T-helper 17 cell (primary cell): ENCODE measurements around the gene GNPTAB. TPM values are rescaled to one million over a fixed set of nuclear protein-coding genes. Genes with fewer than 3 reads are reported as not detected.

ENCODE experiments used
- ATAC-seq: fragments of 150-1000 bp; cut with Tn5 transposase; 2 replicates; pipeline ENCODE4 v1.10.0; 2021; ENCODE audit warnings: mild to moderate bottlenecking, moderate library complexity
- DNase-seq, 3 donors: peaks; one replicate each; pipeline versions ENCODE4 v3.0.0 to v3.0.0-alpha.2; 2020 to 2021
- H3K9me3 ChIP-seq: one replicate; pipeline ENCODE4 v1.7.0; 2013; ENCODE audit warnings: low read length, mild to moderate bottlenecking; ENCODE audit not compliant: control insufficient read depth, poor library complexity, severe bottlenecking
- H3K27ac Mint-ChIP-seq: one replicate; pipeline ENCODE4 v1.8.0; 2022; ENCODE audit warnings: mild to moderate bottlenecking, moderate library complexity, mixed read lengths
- H3K27me3 Mint-ChIP-seq: one replicate; pipeline ENCODE4 v1.8.0; 2022; ENCODE audit warnings: mixed read lengths
- H3K36me3 Mint-ChIP-seq: one replicate; pipeline ENCODE4 v1.8.0; 2022; ENCODE audit warnings: low read depth, mixed read lengths
- H3K4me1 Mint-ChIP-seq: one replicate; pipeline ENCODE4 v1.8.0; 2022; ENCODE audit warnings: mild to moderate bottlenecking, mixed read lengths
- H3K4me3 Mint-ChIP-seq: one replicate; pipeline ENCODE4 v1.8.0; 2022; ENCODE audit warnings: mild to moderate bottlenecking, moderate library complexity, mixed read lengths
- total RNA-seq, 4 donors: library from RNA in 2 of 4; stranded (reverse) in 2 of 4; gene quantifications; one replicate each; pipeline ENCODE4 v1.2.3 and lab custom pipeline; 2022 to 2026

Gene GNPTAB
- total RNA-seq, 2 donors from 2014 or later: 38.1 to 41.2 TPM

DNA sequence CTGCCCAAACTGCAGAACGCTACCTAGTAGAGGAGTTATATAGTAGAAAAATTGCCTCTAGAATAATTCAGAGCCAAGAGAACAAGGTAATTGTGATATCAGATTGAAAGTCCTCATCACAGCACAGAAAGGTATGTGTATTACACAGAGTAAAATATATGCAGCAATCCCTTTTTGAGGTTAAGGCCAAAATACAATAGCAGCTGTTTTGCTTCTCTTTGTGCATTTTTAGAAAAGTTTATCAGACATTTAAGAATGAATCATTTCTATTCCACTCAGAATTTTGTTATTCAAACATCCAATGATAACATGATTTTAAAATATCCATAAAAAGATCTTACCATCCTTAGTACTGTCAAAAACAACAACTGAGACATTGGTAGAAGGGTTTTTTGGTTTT, 45.1 kb downstream of the GNPTAB start:
- H3K27me3 Mint-ChIP-seq: no peaks in the 10 kb centered on the region
- H3K4me1 Mint-ChIP-seq: peaks cover 11% of the 10 kb centered on the region
- peaks cover 6% of the 10 kb centered on the region for H3K36me3 Mint-ChIP-seq
- H3K9me3 ChIP-seq: no peaks in the 10 kb centered on the region
- DNase-seq (no peak), ATAC-seq (no peak)
- no peak overlapping the region for H3K27ac Mint-ChIP-seq
- H3K4me3 Mint-ChIP-seq: no peak overlapping the region

DNA sequence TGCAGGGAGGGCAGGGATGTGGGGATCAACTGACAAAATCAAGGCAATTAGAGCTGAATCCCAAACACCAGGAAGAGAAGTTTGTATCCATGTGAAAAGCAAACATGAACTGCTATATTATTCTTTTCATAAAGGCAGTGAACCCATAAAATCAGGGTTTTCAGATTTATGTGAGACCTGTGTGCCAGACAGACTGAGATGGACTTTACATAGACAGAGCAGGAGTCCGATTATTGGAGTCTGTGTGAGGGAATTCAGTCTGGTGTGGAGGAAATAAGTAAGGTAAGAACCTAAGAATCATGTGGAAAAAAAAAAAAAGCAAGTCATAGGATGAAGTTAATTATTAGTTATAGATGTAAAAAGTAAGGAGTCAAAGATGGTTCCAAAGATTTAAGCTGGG, 46.4 kb downstream of the GNPTAB start:
- DNase-seq (no peak), ATAC-seq (no peak)
- Mint-ChIP-seq H3K27ac (peak overlapping the region; percentile 32), H3K36me3 (peaks cover 6% of the 10 kb centered on the region), H3K4me1 (peaks cover 12% of the 10 kb centered on the region), H3K27me3 (no peaks in the 10 kb centered on the region), H3K4me3 (no peak overlapping the region)
- H3K9me3 ChIP-seq: no peaks in the 10 kb centered on the region

DNA sequence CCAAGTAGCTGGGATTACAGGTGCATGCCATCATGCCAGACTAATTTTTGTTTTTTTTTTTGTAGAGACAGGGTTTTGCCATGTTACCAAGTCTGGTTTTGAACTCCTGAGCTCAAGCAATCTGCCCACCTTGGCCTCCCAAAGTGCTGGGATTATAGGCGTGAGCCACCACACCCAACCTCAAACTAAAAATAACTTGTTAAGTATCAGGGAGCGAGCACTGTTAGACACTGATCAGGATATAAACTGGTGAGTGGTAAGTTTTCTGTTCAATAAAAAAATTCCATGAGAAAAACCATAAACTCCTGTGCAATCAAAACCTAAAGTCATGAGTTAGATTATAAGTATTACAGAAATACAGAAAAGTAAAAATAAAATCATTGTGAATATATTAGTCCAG, 46.9 kb downstream of the GNPTAB start:
- Mint-ChIP-seq H3K4me1 (peaks cover 12% of the 10 kb centered on the region), H3K27ac (no peak overlapping the region), H3K4me3 (no peak overlapping the region), H3K36me3 (peaks cover 6% of the 10 kb centered on the region), H3K27me3 (no peaks in the 10 kb centered on the region)
- DNase-seq (no peak), ATAC-seq (no peak)
- H3K9me3 ChIP-seq: no peaks in the 10 kb centered on the region

DNA sequence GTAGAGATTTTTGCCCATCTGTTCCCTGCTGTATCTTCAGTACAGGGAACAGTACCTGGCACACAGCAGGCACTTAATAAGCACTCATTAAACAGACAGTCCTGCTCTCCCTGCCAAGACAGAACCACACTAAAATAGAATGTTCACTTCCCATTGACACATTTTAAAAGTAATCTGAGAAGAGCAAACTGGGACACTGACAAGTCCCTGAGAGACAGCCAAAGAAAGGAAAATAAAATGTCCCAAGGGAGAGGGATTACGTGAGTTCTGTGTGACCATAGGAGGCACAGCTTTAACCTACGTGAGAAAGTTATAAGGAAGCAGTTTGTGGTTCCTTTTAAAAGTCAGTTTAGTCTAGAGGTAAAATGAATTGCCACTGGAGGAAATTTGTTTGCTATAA, 47.6 kb downstream of the GNPTAB start:
- DNase-seq: no peak
- H3K4me3 Mint-ChIP-seq: no peak overlapping the region
- peaks cover 12% of the 10 kb centered on the region for H3K4me1 Mint-ChIP-seq
- H3K27ac Mint-ChIP-seq: peak overlapping the region; percentile 51
- H3K27me3 Mint-ChIP-seq: no peaks in the 10 kb centered on the region
- no peak for ATAC-seq
- H3K9me3 ChIP-seq: no peaks in the 10 kb centered on the region
- peaks cover 6% of the 10 kb centered on the region for H3K36me3 Mint-ChIP-seq

DNA sequence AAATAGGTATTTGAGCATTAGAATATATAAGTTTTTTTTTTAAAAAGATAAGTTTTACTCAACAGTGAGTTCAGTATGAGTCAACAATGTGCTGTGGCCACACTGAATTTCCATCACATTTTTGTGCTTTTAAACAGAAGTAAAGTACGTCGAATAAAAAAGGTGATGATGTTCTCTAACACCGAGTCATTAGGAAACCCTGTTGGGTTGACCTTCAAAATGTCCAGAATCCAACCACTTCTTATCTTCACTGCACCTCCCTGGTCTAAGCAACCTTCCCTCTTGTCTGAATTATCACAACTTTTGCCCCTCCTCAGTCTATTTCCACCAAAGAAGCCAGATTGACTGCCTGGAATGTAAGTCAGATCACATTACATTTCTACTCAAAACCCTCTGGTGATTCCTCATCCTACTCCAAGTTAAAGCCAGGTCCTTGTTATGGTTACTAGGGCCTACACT, 48.5 kb downstream of the GNPTAB start:
- Mint-ChIP-seq H3K4me1 (peaks cover 12% of the 10 kb centered on the region), H3K36me3 (peaks cover 6% of the 10 kb centered on the region)
- no peak for ATAC-seq

DNA sequence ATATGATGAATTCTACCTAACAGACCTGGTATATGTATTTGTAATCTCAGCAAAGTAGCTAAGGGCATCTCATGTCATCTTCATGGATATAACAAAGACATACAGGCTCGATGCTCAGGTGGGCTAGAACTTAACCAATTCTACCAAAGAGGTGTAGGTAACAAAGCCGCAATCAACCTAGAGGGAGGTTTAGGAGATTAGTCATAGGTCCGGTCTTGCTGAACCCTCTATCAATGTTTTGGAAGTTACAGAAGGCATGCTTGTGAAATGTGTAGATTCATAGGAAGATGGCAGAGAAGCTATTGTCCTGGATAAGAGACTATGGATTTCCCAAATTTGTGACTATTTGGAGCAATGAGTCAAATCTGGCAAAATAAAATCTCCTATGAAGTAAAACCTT, 48.9 kb downstream of the GNPTAB start:
- H3K9me3 ChIP-seq: no peaks in the 10 kb centered on the region
- Mint-ChIP-seq H3K4me3 (no peak overlapping the region), H3K36me3 (peaks cover 10% of the 10 kb centered on the region), H3K27ac (no peak overlapping the region), H3K27me3 (no peaks in the 10 kb centered on the region), H3K4me1 (peaks cover 12% of the 10 kb centered on the region)
- no peak for ATAC-seq
- no peak for DNase-seq

More for the DNA sequence above, 48.5 kb downstream of the GNPTAB start:
- no peak for DNase-seq
- Mint-ChIP-seq H3K27me3 (no peaks in the 10 kb centered on the region), H3K27ac (peak overlapping the region; percentile 51), H3K4me3 (no peak overlapping the region)
- no peaks in the 10 kb centered on the region for H3K9me3 ChIP-seq

DNA sequence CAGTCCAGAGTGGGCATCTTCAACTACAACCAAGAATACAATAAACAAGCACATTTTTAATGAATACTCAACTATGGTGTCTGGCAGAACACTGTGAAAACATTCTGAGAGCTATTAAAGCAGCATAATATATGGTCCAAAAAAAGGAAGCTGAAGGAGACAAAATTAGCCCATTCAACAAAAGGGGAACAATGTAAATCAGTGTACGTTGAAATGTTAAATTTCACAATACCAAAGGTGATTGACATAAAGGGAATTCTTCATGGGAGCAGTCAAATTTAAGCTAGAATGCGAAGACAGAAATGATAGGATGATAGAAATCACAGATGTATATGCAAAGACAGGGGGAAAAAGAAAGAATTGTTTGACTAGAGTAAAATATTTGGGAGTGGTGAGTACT, 50.2 kb downstream of the GNPTAB start:
- no peak for ATAC-seq
- DNase-seq: no peak
- Mint-ChIP-seq H3K4me1 (peaks cover 12% of the 10 kb centered on the region), H3K4me3 (no peak overlapping the region), H3K27me3 (no peaks in the 10 kb centered on the region), H3K36me3 (peaks cover 11% of the 10 kb centered on the region), H3K27ac (no peak overlapping the region)
- no peaks in the 10 kb centered on the region for H3K9me3 ChIP-seq

DNA sequence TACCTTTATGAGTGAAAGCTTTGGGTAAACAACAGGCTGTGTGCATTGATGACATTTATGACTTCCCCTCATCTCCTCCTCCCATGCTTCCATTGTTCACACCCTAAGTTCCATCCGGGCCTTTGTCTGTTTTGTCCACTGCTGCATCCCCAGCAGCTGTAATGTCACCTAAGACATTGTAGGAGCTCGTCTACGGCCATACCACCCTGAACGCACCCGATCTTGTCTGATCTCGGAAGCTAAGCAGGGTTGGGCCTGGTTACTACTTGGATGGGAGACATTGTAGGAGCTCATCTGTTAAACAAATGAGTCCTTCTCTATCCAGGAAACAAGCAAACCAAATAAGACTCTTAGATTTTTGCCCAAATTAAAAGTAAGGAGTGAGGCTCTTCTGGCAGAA, 51.1 kb downstream of the GNPTAB start:
- no peaks in the 10 kb centered on the region for H3K9me3 ChIP-seq
- ATAC-seq (no peak), DNase-seq (no peak)
- no peaks in the 10 kb centered on the region for H3K27me3 Mint-ChIP-seq
- no peak overlapping the region for H3K4me3 Mint-ChIP-seq
- H3K27ac Mint-ChIP-seq: no peak overlapping the region
- peaks cover 12% of the 10 kb centered on the region for H3K4me1 Mint-ChIP-seq
- H3K36me3 Mint-ChIP-seq: peaks cover 10% of the 10 kb centered on the region

DNA sequence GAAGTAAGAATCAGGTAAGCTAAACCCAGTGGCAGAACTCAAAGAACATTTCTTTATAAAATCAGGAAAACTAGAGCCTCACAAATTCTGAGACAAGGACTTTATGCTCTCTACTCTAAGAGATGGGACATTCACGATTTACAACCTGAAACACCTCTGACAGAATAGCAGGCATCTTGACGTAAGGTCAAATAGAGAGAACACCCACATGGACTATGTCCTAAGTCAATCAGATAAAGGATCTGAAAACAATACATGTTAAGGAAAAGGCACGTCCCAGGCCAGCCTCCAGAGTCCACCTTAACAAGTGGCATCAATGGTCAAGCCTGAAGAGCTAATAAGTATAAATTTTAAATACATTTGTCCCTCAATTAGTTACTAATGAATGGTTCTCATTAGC, 51.6 kb downstream of the GNPTAB start:
- H3K36me3 Mint-ChIP-seq: peaks cover 7% of the 10 kb centered on the region
- H3K9me3 ChIP-seq: no peaks in the 10 kb centered on the region
- no peak for ATAC-seq
- H3K27ac Mint-ChIP-seq: no peak overlapping the region
- peaks cover 12% of the 10 kb centered on the region for H3K4me1 Mint-ChIP-seq
- no peak overlapping the region for H3K4me3 Mint-ChIP-seq
- H3K27me3 Mint-ChIP-seq: no peaks in the 10 kb centered on the region
- DNase-seq: no peak

DNA sequence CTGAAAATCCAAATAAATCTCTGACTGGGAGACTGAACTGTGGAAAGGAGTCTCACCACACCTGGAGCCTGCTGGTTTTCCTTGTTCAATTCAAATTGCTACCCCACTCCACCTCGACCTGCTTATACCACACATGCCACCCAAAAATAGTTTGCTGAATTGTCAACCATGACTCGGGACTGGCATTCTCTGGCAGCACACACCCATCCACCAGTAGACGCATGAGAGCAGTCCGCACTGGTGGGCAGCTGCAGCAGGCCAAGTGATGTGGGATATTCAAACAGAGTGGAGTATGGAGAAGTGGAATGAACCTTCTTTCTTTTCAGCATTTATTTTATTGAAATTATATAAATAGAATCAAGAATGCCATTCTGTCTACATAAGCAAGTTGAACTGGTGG, 52.8 kb downstream of the GNPTAB start:
- ATAC-seq: no peak
- Mint-ChIP-seq H3K4me3 (no peak overlapping the region), H3K36me3 (peaks cover 5% of the 10 kb centered on the region)

DNA sequence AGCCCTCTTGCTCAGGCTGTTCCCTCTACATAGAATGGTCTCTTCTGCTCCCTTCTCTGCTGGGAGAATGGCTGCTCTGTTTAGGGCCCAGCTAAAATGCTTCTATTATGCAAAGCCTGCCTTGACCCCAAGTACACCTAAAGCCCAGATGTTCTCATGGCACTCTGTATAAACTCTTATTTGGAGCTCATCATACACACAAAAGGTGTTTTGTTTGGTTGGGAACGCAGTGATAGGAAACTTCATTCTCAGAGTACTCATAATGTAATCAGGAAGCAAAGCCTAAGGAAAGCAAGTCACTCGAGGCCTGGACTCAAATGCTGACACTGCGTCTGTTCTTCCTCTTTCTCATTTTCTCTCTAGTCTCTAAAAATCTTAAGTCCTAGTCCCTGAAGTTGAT, 53.3 kb downstream of the GNPTAB start:
- H3K4me1 Mint-ChIP-seq: peaks cover 9% of the 10 kb centered on the region
- H3K27me3 Mint-ChIP-seq: no peaks in the 10 kb centered on the region
- H3K9me3 ChIP-seq: no peaks in the 10 kb centered on the region
- peak overlapping the region; percentile 14 for H3K27ac Mint-ChIP-seq
- ATAC-seq (no peak), DNase-seq (no peak)
- no peak overlapping the region for H3K4me3 Mint-ChIP-seq
- peaks cover 5% of the 10 kb centered on the region for H3K36me3 Mint-ChIP-seq

More for the DNA sequence above, 52.8 kb downstream of the GNPTAB start:
- no peaks in the 10 kb centered on the region for H3K9me3 ChIP-seq
- peak overlapping the region; percentile 14 for H3K27ac Mint-ChIP-seq
- H3K4me1 Mint-ChIP-seq: peaks cover 12% of the 10 kb centered on the region
- DNase-seq: no peak
- no peaks in the 10 kb centered on the region for H3K27me3 Mint-ChIP-seq

DNA sequence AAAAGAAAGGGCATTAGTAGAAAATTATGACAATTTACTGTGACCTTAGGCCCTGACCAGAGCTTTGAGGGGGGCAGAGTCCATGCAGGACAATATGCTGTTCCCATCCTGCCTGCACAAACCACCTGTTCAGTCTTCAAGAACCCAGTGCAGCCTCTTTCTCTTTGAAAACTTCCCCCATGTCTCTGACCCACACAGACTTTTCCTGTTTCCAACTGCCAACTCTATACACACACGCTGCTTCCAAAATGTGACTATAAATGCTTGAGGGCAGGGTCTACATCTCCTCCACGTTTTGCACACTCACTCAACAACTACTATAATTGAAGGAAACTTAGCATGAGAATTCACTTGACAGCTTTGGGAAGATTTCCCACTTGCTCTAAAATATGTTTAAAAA, 54.9 kb downstream of the GNPTAB start:
- ATAC-seq: no peak

DNA sequence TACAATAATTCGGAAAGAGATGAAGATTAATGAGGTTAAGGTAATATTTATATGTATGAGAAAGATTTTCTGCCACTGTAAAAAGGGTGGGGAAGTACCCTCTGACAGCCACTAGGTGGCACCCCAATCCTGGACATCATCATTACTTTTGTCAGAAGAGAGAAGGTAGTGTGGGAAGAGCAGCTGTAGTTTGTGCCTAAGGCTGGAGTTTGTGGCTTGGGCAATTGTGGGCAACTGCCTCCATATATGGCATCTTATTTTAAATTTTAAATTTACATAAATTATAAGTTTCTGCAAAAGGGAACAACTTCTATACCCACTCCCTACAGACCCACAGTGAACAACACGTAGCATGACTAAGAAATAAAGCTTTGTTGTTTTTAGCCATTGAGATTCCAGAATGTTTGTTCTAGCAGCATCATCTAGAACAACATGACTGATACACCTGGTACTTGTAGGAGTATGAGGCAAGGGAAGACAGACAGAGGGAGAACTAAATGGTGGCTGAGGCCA, 57.1 kb downstream of the GNPTAB start:
- Mint-ChIP-seq H3K4me1 (no peaks in the 10 kb centered on the region), H3K4me3 (no peak overlapping the region), H3K27me3 (no peaks in the 10 kb centered on the region), H3K27ac (peak overlapping the region; percentile 45), H3K36me3 (peaks cover 9% of the 10 kb centered on the region)
- DNase-seq (peak; percentile 26 to 54 (median 34)), ATAC-seq (peak; percentile 96)
- H3K9me3 ChIP-seq: no peaks in the 10 kb centered on the region

More for the DNA sequence above, 54.9 kb downstream of the GNPTAB start:
- Mint-ChIP-seq H3K27ac (peak overlapping the region; percentile 9), H3K4me1 (peaks cover 3% of the 10 kb centered on the region), H3K4me3 (no peak overlapping the region), H3K27me3 (no peaks in the 10 kb centered on the region), H3K36me3 (peaks cover 5% of the 10 kb centered on the region)
- H3K9me3 ChIP-seq: no peaks in the 10 kb centered on the region
- no peak for DNase-seq

DNA sequence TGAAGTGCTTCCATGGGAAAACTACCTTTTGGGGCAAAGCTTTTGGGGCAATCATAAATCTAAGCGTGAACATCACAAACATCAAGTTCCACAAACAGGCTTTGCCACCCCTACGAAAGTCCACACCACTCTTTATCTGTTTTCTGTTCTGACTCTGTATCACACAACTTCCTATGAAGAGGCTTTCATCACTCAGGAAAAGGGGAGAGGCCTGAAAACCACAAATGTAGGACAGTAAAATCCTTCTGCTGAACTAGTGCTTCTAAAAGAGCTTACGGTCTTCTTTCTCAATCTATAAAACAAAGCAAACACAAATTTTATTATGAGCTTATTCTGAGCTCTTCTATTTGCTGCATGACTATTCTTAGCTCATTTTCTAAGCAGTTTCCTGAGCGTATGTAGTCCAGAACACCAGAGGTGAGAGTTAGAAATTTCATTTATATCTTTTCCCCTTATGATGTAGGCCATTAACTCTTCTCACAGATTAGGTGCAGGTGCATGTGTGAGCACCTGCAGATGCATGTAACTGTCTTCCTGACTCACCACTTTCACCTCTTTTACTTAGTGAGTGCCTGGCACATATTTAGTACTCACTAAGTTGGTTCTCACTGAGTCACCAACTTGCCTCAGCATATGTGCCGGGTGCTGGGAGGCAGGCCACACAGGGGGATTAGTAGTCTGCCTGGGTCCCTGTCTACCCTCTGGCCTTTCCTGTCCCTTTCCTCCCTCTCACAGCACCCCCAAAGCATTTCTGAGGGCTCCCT, 58.6 kb downstream of the GNPTAB start:
- no peak for ATAC-seq
- no peaks in the 10 kb centered on the region for H3K9me3 ChIP-seq
- H3K4me1 Mint-ChIP-seq: no peaks in the 10 kb centered on the region
- H3K27me3 Mint-ChIP-seq: no peaks in the 10 kb centered on the region
- peaks cover 8% of the 10 kb centered on the region for H3K36me3 Mint-ChIP-seq
- DNase-seq: no peak
- no peak overlapping the region for H3K27ac Mint-ChIP-seq
- H3K4me3 Mint-ChIP-seq: no peak overlapping the region
